Hepatic stellate cell (primary cell): Measurements from ENCODE around the gene OR6M1.

ENCODE experiments used
- DNase-seq: peaks from one replicate; pipeline ENCODE4 v3.0.0; 2011; ENCODE audit warnings: low spot score

The OR6M1 gene, protein sequence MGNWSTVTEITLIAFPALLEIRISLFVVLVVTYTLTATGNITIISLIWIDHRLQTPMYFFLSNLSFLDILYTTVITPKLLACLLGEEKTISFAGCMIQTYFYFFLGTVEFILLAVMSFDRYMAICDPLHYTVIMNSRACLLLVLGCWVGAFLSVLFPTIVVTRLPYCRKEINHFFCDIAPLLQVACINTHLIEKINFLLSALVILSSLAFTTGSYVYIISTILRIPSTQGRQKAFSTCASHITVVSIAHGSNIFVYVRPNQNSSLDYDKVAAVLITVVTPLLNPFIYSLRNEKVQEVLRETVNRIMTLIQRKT

DNA sequence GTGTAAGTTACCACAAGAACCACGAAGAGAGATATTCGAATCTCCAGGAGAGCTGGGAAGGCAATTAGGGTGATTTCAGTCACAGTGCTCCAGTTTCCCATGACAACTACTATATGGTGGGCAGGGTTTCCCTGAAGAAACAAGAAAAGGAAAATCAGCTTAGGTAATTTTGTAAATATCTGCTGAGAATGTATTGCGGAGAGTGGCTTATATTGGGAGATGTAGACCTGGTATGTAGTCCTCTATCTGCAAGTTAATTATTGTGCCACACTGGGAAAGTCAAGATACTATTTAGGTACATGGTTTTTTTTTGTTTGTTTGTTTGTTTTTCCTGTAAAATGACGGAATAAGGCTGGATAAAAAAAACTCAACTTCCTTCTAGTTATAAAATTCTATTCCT lies at the start of gene OR6M1:
Gene OR6M1 (minus strand): TSS at position 101 of the 400 bp plus-strand sequence. CDS start 0 bp downstream, at position 101.
- DNase-seq: no peak

DNA sequence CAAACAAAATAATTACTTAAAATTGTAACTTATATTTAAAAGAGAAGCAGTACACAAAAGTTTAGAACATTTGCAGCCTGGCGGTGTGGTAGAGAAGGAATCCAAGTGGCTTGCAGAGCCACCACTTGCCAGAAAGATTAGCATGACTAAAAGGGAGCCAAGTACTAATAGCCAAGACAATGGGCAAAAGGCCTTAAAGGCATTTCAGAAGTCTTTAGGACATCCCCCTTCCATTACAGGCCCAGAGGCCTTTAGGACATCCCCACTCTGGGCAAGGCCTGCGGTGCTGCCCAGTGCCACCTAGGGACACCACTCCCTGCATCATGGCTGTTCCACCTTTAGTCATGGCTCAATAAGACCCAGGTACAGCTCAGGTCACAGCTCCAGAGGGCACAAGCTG lies 46.9 kb upstream of the OR6M1 start:
- DNase-seq: no peak

DNA sequence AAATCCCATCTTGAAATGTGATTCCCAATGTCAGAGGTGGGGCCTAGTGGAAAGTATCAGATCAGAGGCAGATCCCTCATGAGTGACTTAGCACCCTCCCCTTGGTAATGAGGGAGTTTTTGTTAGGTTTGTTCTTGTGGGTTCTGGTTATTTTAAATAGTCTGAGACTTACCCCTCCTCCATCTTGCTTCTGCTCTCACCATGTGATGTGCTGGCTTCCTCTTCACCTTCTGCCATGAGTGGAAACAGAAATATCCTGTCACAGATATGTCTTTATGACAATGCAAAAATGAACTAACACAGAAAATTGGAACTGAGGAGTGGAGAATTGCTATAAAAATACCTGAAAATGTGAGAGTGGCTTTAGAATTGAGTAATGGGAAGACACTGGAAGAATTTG lies 46.2 kb upstream of the OR6M1 start:
- no peak for DNase-seq

DNA sequence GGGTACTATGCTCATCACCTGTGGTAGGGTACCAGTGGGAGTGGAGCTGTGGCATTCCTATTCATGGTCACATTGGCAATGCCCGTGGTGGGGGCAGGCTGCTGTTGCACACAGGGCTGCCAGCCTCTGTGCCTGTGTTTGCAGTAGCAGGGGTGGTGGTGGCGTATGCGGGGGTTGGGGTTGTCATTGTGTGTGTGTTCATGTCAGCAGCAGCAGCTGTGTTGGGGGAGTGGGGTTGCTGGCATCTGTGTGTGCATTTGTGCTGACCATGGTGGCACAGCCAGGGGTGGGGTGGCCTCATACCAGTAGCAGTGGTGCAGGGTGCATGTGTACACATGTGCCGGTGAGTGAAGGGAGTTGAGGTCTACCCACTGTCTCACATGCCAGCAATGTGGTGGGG lies 45.0 kb upstream of the OR6M1 start:
- DNase-seq: no peak

DNA sequence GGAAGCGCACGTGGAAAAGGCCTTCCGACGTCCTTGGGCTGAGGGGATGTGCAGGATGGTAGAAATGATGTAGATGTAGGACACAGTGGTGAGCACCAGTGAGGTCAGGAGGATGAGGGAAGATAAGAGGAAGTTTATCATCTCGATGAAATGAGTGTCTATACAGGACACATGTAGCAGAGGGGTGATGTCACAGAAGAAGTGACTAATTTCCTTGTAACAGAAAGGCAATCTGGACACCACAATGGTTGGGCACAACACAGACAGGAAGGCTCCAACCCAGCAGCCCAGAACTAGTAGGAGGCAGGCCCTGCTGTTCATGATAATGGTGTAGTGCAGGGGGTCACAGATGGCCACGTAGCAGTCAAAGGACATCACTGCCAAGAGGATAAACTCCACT lies 35.0 kb upstream of the OR6M1 start:
- no peak for DNase-seq

DNA sequence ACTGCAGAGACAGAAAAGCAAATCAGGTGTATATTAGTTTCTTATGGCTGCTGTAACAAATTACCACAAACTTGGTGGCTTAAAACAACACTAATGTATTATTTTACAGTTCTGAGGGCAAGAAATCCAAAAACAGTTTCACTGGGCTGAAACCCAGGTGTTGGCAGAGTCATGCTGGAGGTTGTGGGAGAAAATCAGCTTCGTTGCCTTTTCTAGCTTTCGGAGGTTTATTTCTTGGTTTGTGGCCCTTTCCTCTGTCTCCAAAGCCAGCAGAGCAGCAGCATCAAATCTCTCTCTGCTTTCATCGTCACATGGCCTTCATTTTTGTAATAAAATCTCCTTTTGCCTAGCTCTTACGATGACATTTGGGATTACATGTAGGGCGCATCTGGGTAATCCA lies 33.0 kb upstream of the OR6M1 start:
- DNase-seq: no peak

DNA sequence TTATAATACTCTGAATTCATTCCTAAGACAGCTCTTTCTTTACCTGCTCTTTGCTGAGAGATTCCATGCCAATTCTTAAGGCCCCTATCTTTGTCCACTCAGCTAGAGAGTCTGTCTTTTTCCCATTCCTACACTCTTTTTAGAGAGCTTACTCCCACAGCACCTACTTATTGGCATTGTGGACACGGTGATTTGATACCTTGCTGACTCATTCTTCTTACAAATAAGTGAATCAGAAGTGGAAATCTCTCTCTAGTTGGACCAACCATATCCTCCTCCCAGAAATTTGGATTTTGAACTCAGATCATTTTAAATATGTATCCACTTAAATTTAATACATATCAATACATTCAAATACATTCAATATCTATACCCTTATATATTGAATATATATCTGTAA lies 32.5 kb upstream of the OR6M1 start:
- DNase-seq: no peak

DNA sequence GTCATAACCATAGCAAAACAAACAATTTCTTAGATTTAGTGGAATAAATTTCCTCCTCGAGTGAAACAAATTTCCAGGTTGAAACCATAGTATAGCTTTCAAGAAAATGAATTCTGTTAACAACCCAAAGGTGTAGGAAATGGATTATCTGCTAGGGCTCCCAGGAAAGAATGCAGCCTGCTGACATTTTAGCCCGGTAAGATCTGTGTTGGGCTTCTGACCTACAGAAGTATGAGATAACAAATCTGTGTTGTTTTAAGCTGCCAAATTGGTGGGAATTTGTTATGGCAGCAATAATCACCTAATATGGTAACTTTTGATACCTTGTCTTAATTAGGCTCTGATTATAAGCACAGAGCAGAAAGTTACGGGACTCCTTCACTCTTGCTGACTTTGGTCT lies 32.0 kb upstream of the OR6M1 start:
- no peak for DNase-seq

DNA sequence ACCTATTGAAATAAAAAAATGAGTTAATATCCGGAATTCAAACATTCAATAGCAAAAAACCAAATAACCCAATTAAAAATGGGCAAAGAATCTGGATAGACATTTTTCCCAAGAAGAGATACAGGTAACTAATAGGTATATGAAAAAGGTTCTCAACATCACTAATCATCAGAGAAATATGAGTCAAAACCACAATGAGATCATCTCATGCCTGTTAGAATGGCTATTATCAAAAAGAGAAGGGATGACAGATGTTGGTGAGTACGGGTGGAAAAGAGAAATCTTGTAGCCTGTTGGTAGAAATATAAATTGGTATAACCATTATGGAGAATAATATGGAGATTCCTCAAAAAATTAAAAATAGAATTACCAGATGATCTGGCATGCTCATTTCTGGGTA lies 26.9 kb upstream of the OR6M1 start:
- DNase-seq: no peak

DNA sequence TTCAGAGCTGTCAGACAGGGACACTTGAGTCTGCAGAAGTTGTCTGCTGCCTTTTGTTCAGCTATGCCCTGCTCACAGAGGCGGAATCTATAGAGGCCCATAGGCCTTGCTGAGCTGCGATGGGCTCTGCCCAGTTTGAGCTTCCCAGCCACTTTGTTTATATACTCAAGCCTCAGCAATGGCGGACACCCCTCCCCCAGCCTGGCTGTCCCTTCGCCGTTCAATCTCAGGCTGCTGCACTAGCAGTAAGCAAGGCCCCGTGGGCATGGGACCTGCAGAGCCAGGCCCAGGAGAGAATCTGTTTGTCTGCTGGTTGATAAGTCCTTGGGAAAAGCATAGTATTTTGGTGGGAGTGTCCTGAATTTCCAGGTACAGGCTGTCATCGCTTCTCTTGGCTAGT lies 23.6 kb upstream of the OR6M1 start:
- no peak for DNase-seq

DNA sequence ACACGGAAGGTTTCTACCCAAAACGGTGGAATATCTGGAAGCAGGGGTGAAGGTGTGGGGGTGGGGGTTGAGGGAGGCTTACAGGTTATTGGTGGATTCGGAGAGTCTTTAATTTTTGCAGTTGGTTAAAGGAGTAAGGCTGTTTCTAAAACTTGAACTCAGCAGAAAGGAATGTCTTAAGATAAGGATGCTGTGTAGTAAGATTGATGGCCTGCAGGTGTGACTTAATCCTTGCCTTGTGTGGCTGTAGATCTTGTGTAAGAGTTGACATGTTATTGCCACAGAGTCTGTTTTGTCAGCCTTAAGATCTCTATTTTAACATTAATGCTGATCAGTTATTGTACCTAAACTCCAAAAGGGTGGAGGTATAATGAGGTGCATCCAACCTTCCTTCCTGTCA lies 16.4 kb upstream of the OR6M1 start:
- DNase-seq: no peak

DNA sequence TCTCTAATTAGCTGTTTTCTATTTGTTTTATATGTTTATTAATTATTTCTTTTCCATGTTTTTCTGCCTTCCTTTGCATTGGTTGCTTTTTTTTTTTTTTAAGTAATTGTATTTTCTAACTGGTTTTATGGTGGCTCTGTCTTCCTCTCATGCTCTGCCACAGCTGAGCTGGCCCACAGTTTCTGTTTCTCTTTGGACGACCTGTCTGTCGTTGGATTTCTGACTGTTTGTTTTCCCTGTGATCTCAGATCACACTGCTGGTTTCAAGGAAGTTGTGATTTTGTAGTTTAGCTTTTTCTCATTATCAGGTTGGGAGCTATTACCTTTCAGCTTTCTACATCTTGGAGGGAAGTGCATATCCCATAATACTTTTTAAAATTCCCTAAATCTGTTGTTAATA lies 15.9 kb upstream of the OR6M1 start:
- DNase-seq: no peak

DNA sequence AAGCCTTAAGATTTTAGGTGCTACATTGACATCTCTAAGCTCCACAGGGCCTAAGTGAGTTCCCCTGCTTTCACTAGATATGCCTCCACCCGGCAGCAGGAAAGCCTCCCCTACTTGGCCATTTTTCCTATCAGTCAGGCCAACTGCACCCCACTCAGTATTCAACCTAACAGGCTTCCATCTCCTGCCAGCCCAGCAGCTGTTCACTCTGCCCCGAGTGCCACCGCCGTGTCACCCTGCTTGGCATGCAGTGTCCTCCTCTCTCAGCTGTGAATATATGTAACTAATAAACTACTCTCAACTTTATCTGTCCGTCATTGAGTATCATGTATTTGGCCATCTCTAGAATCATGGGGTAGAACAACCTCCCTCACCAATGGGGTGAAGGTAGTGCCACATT lies 9.0 kb upstream of the OR6M1 start:
- DNase-seq: no peak

DNA sequence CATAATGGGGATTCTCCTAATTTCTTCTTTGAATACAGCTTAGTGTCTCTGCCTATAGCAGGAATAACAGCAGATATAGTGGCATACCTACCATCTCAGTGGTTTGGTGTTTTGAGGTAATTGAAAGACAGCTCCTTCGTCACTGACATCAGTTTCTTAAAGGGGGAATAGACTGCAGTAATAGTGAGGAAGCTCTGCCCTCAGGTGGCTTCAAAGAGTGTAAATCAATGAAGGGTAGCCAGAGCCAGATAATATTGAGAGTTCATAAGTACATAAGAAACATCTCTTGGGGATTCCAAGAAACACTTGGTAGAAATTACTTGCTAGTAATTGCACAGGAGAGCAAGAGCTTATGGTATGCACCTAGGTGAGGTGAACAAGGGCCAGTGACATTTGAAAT lies 4.4 kb downstream of the OR6M1 start:
- DNase-seq: no peak

DNA sequence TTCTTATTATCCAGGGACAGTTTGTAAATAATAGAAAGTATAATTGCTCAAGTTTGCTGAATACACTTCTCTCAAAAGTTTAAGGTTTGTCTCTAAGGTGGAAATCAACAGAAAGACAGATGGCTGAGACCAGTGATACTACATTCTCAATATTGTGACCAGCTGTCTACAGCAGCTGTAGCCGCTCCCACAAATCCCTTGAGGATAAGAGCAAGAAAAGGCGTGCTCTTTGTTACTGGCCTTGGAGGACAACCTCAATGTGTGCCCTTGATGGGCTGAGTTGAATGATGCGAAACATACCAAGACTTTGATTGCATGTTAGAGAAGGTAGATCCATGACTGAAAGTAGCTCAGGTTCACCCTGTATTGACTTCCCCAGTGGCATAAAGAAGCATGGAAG lies 6.1 kb downstream of the OR6M1 start:
- no peak for DNase-seq

DNA sequence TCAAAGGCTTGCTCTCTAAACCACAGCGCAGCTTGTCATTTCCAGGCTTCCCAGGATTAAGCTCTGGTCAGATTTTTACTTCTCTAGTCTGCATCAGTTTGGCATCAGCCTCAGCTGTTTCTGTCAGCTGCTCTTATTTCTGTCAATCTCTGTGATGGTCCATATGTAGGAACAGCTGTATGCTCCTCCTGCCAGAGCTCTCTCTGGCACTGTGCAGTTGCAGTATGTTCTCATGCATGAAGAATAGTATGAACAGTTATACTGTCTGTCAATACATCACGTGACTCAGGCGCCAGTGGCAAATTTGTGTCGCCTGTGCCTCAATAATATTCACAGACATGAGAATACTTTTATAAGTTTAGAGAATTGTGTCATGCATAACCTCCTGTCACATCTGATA lies 6.7 kb downstream of the OR6M1 start:
- no peak for DNase-seq

DNA sequence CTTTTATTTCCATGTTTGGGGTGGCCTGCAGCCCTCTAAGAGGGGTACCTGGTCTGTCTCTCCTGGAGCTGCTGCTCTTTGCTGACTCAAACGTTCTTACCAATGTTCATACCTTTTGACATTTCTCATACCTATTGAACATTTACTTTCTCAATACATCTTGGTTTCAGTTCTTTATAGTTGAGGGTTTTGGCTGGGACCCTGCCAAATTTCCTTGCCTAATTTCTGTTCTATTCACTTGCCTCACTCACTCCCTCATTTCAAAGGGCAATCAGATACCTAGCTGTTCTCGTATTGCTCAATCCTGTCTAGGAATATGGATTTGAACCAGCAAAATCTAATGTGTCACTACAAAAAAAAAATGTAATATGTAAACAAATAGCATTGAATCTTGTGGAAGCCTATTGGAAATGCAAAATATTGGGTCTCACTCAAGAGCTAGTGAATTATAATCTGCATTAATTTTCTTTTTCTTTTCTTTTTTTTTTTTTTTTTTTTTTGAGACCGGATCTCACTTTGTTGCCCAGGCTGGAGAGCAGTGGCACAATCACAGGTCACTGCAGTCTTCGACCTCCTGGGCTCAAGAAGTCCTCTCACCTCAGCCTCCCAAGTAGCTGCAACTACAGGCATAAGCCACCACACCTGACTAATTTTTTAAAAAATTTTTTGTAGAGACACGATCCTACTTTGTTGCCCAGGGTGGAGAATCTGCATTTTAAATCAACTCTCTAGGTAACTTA lies 7.5 kb downstream of the OR6M1 start:
- no peak for DNase-seq

DNA sequence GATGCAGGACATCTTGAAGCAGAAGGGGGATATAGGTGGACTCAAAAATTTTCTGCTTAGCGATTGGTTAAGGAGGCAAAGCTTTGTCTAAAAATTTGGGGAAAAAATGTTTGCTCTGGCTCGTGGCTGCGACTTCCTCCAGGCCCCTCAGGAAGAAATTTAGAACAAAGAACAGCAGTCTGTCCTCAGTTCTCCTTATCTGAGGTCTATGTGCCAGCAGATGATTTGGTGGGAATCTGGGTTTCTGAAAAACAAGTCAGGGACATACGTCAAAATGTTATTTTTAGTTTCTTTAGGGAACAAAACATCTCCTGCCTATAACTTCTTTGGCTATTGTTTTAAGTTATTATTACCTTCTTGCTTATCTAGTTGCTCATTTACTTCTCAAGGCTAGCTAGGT lies 8.1 kb downstream of the OR6M1 start:
- DNase-seq: no peak

DNA sequence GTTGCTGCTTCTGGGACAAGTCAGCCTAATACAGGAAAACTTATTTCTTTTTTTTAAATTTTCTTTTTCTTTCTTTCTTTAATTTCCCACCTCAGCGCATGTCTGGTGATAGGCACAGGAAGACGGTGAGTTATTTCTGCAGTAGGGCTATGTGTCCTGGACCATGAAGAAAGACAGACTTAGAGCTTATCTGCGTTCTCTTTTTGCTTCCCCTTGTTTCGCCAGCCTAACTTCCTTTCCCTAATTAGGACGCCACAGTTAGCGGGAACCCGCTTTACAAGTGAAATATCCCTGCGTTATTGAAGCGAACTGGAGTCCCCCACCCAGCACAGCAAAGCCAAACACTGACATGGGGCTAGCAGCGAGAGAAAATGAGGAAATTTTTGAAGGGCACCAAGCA lies 8.6 kb downstream of the OR6M1 start:
- no peak for DNase-seq

DNA sequence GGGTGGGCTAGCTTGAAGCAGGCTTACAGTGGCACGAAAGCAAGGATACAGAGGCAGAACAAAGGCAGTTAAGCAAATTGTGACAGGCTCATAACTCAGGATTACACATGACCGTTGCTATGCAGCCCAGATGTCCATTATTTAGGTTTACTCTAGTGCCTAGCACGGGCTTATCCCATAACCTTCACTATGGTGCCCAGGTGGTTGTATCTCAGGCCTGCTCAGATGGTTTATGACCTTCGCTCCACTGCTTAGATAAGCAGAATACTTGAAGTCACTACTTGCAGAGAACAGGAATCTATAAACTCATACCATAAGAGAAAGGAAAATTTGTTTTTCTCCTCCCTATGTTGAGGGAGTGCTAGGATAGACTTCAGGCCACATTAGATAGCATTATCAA lies 9.0 kb downstream of the OR6M1 start:
- DNase-seq: no peak

DNA sequence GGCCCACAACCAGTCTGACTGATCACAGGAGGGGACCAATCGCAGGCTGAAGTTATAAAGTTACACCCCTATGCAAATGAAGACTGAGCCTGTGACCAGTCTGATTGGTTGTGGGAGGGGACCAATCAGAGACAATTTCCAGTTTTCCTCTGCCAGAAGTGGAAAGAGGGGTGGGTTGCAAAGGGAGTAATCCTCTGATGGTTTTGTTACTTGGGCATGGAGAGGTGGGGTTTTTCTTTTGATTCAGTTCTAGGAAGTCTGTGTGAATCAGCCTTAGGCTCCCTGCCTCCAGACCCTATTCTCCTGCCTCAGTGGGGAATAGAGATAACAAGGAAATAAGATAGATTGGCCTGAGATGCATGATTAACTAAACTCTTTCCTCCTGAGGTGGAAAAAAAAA lies 9.9 kb downstream of the OR6M1 start:
- no peak for DNase-seq

DNA sequence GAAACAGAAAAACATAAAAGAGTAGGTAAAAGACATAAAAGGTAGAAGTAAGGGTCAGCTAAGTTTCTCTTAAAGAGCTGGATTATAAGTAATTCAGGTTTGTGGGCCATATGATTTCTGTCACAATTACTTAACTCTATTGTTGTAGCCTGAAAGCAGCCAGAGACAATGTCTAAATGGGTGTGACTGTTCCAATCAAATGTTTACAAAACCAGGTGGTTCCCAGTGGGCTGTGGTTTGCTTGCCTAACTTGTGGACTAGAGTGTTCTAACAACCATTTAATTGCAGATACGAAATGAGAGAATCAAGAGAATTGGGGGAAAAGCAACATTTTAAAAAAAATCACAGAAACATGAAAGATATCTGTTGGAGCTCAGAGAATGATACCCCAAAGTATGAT lies 22.6 kb downstream of the OR6M1 start:
- no peak for DNase-seq

DNA sequence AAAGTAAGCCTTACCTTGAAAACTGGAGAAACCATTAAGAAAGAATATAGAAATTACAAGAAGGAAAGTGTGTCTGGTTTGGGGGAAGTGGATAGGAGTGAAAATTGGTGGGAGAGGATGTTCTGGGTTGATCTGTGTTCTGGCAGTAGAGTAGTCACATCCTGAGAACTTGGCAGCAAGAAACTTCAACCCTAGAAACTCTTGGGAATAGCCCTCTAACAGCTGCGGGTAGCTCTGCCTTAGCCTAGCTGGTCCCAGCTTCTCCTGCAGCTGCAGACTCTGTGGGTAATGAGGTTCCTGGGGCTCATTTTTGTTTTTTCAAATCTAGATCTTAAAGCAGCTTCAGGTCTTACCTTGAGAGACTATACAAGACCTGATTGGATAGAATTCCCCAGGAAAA lies 27.6 kb downstream of the OR6M1 start:
- DNase-seq: no peak
